ENCODE measurements around the gene SCO2. TPM values are rescaled to one million over a fixed set of nuclear protein-coding genes. Genes with fewer than 3 reads are reported as not detected.

The SCO2 gene
- total and polyA plus RNA-seq, 2 of the 13 experiments (the other 11 are each of a cell fraction or from before 2014, with no cell fraction given): 0.32 to 3.7 TPM

GRCh38 chr22:50530580-50530876 is 5.1 kb upstream of the SCO2 start (continued):
- TF ChIP-seq PHF21A (CRISPR knock-in tag; IDR thresholded peaks at IDR 0.05): peak; percentile 71; the same call in 1 of the 2 replicates
- TF ChIP-seq, protein P1, sequence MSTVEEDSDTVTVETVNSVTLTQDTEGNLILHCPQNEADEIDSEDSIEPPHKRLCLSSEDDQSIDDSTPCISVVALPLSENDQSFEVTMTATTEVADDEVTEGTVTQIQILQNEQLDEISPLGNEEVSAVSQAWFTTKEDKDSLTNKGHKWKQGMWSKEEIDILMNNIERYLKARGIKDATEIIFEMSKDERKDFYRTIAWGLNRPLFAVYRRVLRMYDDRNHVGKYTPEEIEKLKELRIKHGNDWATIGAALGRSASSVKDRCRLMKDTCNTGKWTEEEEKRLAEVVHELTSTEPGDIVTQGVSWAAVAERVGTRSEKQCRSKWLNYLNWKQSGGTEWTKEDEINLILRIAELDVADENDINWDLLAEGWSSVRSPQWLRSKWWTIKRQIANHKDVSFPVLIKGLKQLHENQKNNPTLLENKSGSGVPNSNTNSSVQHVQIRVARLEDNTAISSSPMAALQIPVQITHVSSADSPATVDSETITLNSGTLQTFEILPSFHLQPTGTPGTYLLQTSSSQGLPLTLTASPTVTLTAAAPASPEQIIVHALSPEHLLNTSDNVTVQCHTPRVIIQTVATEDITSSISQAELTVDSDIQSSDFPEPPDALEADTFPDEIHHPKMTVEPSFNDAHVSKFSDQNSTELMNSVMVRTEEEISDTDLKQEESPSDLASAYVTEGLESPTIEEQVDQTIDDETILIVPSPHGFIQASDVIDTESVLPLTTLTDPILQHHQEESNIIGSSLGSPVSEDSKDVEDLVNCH (CRISPR knock-in tag; IDR thresholded peaks at IDR 0.05): 0 out of 2 replicates have a peak, but pooled peaks have one; percentile 21
- peak; percentile 86; the same call in 1 of the 2 replicates for TF ChIP-seq ZFY (CRISPR knock-in tag; IDR thresholded peaks at IDR 0.05)
- TF ChIP-seq ASH2L (IDR thresholded peaks at IDR 0.05; ENCODE audit: insufficient read length, low read depth, low read length): peak; percentile 45
- TF ChIP-seq KDM6A (CRISPR knock-in tag; IDR thresholded peaks at IDR 0.05; ENCODE audit: low read depth): no peak
- TF ChIP-seq HNF4G (IDR thresholded peaks at IDR 0.05; ENCODE audit: borderline replicate concordance, low read depth, low read length): no peak
- peak; percentile 72 for TF ChIP-seq HNF4G (CRISPR knock-in tag; IDR thresholded peaks at IDR 0.05; ENCODE audit: borderline replicate concordance, low read depth)
- TF ChIP-seq DMAP1 (CRISPR knock-in tag; IDR thresholded peaks at IDR 0.05): peak; percentile 51; the same call in 1 of the 2 replicates
- peak; percentile 72; the same call in 1 of the 2 replicates for TF ChIP-seq ZNF350 (CRISPR knock-in tag; IDR thresholded peaks at IDR 0.05; ENCODE audit: borderline replicate concordance, low read depth)
- peak; percentile 62 for TF ChIP-seq ZBTB7B (CRISPR knock-in tag; IDR thresholded peaks at IDR 0.05)
- no peak for TF ChIP-seq HNRNPK (IDR thresholded peaks at IDR 0.05; ENCODE audit: low read depth, low read length, poor library complexity, severe bottlenecking)
- peak; percentile 87 for TF ChIP-seq AGO2 (optimal IDR thresholded peaks at IDR 0.05; ENCODE audit: low read depth, low read length)
- TF ChIP-seq, protein P2, sequence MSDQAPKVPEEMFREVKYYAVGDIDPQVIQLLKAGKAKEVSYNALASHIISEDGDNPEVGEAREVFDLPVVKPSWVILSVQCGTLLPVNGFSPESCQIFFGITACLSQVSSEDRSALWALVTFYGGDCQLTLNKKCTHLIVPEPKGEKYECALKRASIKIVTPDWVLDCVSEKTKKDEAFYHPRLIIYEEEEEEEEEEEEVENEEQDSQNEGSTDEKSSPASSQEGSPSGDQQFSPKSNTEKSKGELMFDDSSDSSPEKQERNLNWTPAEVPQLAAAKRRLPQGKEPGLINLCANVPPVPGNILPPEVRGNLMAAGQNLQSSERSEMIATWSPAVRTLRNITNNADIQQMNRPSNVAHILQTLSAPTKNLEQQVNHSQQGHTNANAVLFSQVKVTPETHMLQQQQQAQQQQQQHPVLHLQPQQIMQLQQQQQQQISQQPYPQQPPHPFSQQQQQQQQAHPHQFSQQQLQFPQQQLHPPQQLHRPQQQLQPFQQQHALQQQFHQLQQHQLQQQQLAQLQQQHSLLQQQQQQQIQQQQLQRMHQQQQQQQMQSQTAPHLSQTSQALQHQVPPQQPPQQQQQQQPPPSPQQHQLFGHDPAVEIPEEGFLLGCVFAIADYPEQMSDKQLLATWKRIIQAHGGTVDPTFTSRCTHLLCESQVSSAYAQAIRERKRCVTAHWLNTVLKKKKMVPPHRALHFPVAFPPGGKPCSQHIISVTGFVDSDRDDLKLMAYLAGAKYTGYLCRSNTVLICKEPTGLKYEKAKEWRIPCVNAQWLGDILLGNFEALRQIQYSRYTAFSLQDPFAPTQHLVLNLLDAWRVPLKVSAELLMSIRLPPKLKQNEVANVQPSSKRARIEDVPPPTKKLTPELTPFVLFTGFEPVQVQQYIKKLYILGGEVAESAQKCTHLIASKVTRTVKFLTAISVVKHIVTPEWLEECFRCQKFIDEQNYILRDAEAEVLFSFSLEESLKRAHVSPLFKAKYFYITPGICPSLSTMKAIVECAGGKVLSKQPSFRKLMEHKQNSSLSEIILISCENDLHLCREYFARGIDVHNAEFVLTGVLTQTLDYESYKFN (CRISPR knock-in tag; conservative IDR thresholded peaks at IDR 0.05): peak; percentile 78
- TF ChIP-seq MEF2D (CRISPR knock-in tag; IDR thresholded peaks at IDR 0.05): peak; percentile 42; the same call in 1 of the 2 replicates
- 0 out of 2 replicates have a peak, but pooled peaks have one; percentile 7 for TF ChIP-seq ELF1 (CRISPR knock-in tag; IDR thresholded peaks at IDR 0.05)
- TF ChIP-seq TBP (CRISPR knock-in tag; IDR thresholded peaks at IDR 0.05): 0 out of 2 replicates have a peak, but pooled peaks have one; percentile 46
- TF ChIP-seq NR2F2 (IDR thresholded peaks at IDR 0.05; ENCODE audit: borderline replicate concordance, low read depth): peak; percentile 15; the same call in 1 of the 2 replicates
- TF ChIP-seq, protein P3, sequence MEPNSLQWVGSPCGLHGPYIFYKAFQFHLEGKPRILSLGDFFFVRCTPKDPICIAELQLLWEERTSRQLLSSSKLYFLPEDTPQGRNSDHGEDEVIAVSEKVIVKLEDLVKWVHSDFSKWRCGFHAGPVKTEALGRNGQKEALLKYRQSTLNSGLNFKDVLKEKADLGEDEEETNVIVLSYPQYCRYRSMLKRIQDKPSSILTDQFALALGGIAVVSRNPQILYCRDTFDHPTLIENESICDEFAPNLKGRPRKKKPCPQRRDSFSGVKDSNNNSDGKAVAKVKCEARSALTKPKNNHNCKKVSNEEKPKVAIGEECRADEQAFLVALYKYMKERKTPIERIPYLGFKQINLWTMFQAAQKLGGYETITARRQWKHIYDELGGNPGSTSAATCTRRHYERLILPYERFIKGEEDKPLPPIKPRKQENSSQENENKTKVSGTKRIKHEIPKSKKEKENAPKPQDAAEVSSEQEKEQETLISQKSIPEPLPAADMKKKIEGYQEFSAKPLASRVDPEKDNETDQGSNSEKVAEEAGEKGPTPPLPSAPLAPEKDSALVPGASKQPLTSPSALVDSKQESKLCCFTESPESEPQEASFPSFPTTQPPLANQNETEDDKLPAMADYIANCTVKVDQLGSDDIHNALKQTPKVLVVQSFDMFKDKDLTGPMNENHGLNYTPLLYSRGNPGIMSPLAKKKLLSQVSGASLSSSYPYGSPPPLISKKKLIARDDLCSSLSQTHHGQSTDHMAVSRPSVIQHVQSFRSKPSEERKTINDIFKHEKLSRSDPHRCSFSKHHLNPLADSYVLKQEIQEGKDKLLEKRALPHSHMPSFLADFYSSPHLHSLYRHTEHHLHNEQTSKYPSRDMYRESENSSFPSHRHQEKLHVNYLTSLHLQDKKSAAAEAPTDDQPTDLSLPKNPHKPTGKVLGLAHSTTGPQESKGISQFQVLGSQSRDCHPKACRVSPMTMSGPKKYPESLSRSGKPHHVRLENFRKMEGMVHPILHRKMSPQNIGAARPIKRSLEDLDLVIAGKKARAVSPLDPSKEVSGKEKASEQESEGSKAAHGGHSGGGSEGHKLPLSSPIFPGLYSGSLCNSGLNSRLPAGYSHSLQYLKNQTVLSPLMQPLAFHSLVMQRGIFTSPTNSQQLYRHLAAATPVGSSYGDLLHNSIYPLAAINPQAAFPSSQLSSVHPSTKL (CRISPR knock-in tag; IDR thresholded peaks at IDR 0.05): no peak
- no peak for TF ChIP-seq NONO (IDR thresholded peaks at IDR 0.05)
- peak; percentile 98 for TF ChIP-seq NONO (CRISPR knock-in tag; conservative IDR thresholded peaks at IDR 0.05)
- peak; percentile 21; the same call in 1 of the 2 replicates for TF ChIP-seq GATAD1 (CRISPR knock-in tag; IDR thresholded peaks at IDR 0.05)
- peak; percentile 5; the same call in 1 of the 2 replicates for TF ChIP-seq ZNF264 (CRISPR knock-in tag; IDR thresholded peaks at IDR 0.05)
- TF ChIP-seq POLR2G (IDR thresholded peaks at IDR 0.05; ENCODE audit: low read depth, low read length): peak; percentile 3; the same call in 1 of the 2 replicates

All from HepG2 (cell line).